T follicular helper cell (primary cell): ENCODE results near the gene CHRND.

Source experiments
- DNase-seq: peaks from one replicate; pipeline ENCODE4 v3.0.0-alpha.2; 2020; ENCODE audit warnings: low read depth
- total RNA-seq, 2 experiments: gene quantifications; one replicate each; lab custom pipeline; 2026; lab: John Stamatoyannopoulos, UW

CHRND gene
- 0 reads per million in 2 experiments for total RNA-seq

GRCh38 chr2:232525791-232526371, at the start of gene CHRND:
CHRND (plus strand) TSS chr2:232526160; CDS start chr2:232526216, 56 bp downstream.
- no peak for DNase-seq

DNA sequence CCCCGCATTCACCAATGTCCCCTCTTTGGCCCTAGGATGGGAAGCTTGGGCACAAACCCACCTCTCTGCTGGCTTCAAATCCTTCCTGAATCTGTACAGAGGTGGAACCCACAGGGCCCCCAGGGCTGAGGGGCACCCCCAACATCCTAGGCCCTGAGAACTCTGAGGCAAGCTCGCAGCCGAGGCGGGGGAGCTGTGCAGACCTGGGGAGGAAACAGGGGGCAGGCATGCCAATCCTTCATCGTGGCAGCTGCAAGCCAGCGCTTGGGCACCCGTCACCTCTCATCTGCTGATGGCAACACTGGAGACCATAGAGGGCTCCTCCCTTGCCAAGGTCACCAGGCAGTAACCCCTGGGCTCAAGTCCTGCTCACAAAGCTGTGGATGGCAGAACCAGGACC, 49.2 kb upstream of the CHRND start:
- no peak for DNase-seq

DNA sequence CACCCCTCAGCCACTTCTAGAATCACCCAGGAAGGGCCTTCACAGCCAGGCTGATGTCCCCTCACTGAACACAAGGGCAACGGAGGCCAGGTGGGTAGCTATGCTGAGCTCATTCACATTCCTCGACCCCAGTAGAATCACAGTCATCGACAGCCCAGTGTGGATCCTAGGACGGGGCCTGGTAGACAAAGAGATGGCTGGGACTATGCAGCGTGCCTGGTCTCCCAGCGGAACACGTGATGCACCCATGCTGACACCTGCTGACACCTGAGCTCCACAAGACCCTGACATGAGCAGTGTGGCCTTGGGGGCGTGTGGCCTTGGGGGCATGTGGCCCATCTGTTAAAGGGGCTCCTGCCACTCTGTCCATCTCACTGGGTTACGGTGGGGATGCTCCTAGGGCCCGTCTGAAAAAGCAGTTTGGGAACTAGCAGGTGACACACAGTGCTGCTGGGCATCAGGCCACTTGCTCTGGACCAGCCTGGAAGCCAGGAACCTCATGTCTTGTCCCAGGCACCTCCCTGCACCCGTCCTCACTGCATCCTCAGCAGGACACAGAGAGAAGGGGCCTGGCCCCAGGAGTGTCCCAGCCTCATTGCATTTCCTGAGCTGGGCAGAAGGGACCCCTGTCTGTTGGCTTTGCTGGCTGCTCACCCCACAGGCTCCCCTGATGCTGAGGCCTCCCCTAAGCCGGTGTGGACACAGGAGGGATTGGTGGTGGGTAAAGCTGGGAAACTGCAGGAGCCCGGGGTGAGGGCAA, 48.0 kb upstream of the CHRND start:
- DNase-seq, result no peak

DNA sequence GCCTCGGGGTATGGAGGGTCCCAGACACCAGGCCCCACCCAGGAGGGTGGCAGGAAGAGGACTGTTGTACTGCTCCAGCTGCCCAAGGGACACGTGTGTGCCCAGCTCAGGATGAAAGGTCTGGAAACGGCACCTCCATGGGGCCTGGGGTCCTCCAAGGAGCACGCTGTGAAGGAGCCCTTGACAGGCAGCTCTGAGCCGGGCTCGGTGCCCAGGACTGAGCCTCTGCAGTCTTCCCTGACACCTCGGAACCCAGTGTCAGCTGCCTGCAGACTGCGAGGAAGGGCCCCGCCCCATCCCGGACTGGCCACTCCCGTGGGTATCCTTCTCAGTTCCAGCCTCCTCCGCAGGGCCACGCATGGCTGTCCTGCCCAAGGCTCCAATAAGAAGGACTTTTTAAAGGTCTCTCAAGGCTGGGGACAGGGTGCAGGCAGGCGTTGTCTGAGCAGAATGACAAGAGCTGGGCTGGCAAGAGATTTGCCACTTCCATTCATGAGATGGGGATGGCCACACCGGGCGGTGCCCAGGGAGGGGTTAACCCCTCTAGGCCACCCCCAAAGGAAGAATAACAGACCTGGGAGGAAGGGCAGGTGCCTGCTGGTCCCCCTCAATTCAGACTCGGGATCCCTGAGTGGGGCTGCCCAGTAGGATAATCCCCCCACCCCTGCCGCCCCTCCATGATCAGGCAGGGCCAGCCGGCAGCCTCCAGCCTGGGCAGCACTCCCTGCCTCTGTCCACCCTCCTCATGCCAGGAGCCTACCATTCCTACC, 47.2 kb upstream of the CHRND start:
- DNase-seq, result no peak

DNA sequence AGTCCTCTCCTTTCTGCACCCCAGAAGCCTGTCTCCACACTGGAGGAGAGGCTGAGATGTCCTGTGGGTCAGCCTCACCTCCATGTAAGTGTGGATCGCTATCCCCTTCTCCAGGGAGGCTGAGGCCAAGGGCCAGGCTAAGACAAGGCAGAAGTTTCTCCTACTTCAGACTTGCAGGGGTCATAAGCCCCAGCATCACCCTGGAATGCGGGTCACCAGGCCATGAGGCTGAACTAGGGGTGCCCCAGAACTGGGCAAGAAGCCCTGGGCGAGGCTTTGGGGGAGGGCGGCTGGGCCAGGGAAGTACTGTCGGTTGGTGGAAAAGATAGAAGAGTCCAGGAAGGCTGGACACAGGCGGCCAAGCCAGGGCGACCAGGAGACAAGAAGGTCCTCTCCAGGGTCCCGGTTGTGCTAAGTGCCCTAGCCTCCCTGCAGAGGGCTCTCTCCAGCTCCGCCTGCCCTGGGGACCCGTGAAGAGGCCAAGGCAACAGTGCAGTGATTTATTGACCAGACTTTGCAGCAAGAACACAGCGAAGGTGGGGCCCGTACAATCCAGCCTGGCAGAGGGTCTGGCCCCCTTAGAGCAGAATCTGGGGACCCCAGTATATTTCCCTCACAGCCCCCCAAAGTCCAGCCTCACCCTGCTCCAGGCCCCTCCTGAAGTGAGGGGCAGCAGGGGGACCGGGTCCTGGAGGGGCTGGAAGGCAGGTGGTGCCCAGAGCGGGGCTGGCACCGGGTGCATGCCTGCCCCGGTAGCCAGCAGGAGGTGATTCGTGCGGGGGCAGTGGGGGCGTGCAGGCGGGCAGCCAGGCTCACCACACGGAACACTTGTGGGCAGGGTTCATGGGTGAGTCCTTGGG, 46.4 kb upstream of the CHRND start:
- no peak for DNase-seq

- DNase-seq, result no peak
These were observed 45.5 kb upstream of the CHRND start for GRCh38 chr2:232480201-232481190.

DNA sequence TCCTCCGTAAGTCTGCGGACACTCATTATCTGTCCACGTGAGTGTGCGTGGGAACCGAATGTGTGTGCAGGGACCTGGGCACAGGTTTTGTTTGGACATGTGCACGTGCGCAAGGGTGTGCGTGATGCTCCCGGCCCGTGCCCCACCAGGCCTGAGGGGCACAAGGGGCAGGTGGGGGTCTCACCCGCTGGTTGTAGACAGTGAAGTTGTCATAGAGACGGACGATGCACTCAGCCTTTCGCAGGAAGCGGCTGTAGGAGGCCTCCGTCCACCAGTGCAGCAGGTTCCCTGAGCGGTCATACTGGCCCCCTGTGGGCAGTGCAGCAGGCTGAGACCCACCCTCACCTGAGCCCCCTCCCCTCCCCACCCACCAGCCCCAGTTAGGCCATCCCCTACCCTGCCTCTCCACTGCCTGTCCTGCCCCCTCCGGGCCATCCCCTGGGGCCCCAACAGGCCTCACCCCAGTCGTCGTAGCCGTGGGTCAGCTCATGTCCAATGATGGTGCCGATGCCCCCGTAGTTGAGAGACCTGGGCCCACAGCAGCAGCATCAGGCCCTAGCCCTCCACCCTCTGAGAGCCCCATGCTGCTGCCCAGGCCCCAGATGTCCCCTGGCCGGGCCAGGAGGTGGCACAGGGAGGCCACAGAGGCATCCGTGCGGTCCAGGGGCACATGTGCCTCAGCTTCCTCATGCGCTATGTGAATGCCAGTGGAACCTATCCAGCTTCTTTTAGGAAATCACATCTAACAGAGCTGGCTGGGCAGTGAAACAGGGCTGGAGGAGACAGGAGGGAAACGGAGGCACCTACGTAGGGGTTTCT, 44.4 kb upstream of the CHRND start:
- no peak for DNase-seq

GRCh38 chr2:232482301-232483238, 43.4 kb upstream of the CHRND start:
- no peak for DNase-seq

GRCh38 chr2:232483311-232483922, 42.5 kb upstream of the CHRND start:
- DNase-seq, result no peak

DNA sequence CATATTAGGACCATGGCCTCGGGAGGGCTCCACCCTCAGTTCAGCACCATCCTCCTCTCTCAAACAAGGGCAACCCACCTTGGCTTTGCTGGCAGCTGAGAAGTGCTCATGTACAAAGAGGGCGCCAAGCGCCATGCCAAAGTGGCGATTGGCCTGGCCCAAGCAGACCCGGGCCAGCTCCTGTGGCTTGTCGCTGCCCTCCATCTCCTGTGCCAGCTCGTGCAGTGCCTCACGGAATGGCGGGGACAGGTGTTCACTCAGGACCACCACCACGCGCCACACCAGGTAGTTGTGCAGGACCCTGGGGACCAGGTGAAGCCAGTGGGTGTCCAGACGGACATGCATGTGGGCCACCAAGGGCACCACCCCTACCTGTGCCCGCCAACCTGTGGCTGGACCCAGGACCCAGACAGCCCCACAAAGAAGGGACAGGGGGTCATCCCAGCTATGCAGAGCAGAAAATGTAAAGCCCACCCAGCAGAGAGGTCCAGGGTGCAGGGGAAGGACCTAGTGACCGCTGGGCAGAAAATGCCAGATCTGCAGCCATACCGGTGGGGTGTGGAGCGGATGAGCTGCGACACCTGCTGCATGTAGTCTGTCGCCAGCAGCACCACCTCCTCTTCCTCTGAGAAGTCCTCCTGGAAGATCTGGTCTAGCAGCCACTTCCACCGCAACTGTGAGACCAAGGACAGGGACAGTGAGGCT, 41.9 kb upstream of the CHRND start:
- no peak for DNase-seq

GRCh38 chr2:232484628-232485347, 41.2 kb upstream of the CHRND start:
- no peak for DNase-seq

DNA sequence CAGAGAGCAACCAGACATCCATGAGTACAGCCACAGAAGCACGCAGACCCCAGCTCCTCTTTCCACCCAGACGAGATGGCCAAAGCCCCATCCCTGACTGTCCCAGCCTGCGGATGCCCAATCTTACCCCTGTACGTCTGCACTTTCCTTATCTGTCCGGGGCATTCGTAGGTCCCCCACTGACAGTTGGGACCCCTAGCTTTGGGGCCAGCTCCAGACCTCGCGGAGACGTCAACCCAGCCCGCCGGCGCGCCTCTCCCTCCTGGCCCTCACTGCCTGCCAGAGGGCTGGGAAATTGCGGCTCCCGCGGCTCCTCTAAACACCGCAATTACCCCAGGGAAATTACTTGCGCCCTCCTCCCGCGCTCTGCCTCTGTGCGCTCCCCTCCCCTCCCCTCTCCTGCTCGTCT, 40.6 kb upstream of the CHRND start:
- no peak for DNase-seq

DNA sequence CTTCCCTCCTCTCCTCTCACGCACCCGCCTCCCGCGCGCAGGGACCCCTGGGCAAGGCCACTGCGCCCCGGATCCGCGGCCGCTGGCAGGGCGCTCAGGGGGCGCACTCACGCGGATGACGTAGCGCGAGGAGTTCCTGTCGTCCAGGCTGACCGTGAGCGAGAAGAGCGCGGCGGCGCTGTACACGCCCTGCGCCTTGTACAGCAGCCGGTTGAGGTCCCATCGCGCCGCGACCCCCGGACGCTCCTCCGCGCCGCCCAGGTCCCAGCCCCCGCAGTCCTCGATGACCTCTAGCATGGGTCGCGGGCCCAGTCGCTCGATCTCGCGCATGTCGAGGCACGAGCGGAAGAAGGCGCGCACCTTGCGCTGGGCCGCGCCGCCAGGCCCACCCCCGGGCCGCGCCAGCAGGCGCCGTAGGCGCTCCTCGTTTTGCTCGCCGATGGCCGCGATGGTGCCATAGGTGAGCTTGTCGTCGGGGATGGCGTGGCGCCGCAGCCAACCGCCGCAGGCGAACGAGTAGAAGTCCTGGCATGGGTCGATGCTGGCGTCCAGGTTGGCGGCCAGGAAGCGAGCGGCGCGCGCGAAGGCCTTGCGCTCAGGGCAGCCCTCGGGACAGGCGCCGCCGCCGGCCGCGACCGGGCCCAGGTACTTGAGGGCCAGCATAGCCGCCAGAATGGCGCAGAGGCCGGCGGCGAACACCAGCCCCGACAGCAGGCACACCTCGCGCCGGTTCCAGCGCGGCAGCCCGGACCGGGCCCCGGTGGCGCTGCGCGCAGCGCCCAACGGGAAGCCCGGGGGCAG, 40.0 kb upstream of the CHRND start:
- DNase-seq, result no peak

DNA sequence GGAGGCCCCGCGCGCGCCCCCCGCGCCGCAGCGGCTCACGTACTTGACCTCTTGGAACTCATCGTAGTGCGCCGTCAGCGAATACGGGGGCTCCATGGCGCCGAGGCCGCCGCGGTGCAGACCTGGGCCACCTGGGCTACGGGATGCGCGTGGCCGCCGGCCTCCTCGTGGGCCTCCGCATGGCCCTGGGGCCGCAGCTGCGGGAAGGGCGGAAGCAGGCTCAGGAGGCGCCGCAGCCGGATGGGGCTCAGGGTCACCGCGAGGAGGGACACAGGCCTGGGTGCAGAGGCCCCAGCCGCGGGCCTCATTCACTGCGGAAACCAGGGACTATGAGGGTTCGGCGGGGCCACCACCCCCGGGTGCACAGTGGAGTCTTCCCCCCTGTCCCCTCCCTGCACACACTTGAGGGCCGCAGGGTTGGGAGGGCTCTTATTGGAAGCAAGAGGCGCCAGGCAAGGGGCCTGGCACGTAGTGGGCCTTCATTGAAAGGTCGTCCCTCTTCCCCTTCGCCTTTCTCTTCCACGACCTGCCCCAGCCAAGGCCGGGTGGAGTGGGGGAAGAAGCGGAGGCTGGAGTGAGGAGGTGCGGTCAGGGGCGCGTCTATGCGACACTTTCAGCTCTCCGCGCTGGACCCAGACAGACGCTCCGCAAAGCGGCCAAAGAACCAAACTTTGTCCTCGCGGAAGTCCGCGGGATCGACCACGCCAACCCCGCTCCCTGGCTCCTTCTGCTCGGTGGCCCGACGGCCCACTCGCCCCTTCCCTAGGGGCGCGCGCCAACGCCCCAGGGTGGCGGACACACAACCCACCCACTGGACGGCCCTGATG, 39.2 kb upstream of the CHRND start:
- no peak for DNase-seq
